ENCODE results near the gene ANKRD65.
A peak's percentile ranks its signal among the peaks of the same experiment; 100 is the strongest.
"Not testable (repeated sequence)": the region's sequence is repeated elsewhere in the genome, so short reads cannot be mapped to it uniquely, and the experiment has no call there.

The ANKRD65 gene

DNA sequence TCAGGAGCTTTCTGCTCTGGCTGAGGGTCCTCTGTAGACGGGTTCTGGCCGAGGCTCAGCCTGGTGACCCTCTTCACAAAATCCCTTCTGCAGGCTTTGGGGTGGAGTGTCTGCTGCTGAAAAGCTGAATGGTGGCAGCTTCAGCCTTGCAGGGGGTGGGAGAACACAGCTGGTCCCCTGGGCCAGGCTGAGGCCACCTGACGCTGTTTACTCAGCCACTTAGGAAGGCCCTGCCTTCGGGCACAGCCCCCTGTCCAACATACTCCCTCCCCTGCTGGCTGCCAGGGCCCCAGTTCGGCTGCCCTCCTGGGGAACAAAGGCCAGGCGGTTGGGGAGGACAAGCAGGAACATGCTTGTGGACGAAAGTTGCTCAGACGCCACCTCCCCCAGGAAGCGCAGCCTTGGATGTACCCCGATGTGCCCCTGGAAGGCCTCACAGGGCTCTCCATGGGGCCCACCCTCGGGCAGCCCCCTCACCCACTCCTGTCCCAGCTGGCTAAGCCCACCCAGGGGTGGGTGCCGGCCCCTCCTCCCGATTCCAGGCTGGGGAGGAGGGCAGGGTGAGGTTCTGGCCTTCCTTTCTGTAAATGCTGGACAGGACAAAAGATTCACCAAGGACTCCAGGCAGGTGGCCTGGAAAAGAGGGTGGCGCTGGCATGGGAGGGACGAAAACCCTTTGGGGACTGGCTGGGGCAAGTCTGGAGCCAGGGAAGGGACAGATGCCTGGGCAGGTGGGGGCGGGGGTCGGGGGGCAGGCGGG is at the start of gene ANKRD65:
Gene ANKRD65, minus strand, starts transcription at position 130 of the 760 bp plus-strand sequence. CDS start 271 bp downstream, outside the sequence.
- DNase-seq, result no peak
- TF ChIP-seq POLR2A (IDR thresholded peaks at IDR 0.05; ENCODE audit: low read length) (no peak), GATA1 (IDR thresholded peaks at IDR 0.05; ENCODE audit: low read depth, low read length) (no peak)

- not testable (repeated sequence) for DNase-seq
These were observed 47.3 kb upstream of the ANKRD65 start for GRCh38 chr1:1468196-1468985.

- no peak for DNase-seq
- TF ChIP-seq GATA1 (IDR thresholded peaks at IDR 0.05; ENCODE audit: low read depth, low read length) (no peak), POLR2A (IDR thresholded peaks at IDR 0.05; ENCODE audit: low read length) (no peak)
These were observed 42.2 kb upstream of the ANKRD65 start for GRCh38 chr1:1463312-1463711.

- no peak for TF ChIP-seq GATA1 (IDR thresholded peaks at IDR 0.05; ENCODE audit: low read depth, low read length)
- no peak for TF ChIP-seq POLR2A (IDR thresholded peaks at IDR 0.05; ENCODE audit: low read length)
- no peak for DNase-seq
These were observed 41.4 kb upstream of the ANKRD65 start for GRCh38 chr1:1462318-1462966.

DNA sequence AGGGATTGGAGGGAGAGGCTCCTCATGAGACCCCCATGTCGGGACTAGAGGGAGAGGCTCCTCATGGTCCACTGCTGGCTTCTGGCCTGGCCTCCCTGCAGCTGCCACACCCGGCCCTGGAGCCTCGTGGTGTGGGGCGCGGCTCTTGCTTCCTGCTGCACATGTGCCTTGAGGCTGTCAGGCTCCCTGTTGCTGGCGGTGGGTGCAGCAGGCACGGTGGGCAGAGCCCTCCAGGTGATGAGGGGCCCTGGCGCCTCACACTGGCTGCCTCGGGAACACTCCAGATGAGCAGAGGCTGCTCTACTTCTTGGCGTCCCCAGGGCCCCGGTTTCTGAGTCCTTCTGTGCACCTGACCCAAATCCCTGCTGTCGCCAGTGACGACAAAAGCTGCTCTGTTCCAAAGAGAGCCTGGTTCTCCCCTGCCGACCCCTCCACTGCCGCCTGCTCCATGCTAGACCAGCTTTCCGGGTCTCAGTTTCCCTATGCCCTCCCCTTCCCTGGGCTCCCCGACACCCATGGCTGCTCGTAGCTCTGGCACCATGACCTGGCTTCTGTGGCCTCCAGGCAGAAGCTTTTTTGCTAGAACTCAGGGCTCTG is 40.7 kb upstream of the ANKRD65 start:
- TF ChIP-seq GATA1 (IDR thresholded peaks at IDR 0.05; ENCODE audit: low read depth, low read length) (no peak), POLR2A (IDR thresholded peaks at IDR 0.05; ENCODE audit: low read length) (no peak)
- peak; percentile 39 to 49 for DNase-seq

GRCh38 chr1:1460540-1461130 is 39.6 kb upstream of the ANKRD65 start:
- no peak for TF ChIP-seq POLR2A (IDR thresholded peaks at IDR 0.05; ENCODE audit: low read length)
- TF ChIP-seq GATA1 (IDR thresholded peaks at IDR 0.05; ENCODE audit: low read depth, low read length), result no peak
- no peak for DNase-seq

- DNase-seq, result not testable (repeated sequence)
These were observed 38.6 kb upstream of the ANKRD65 start for GRCh38 chr1:1459711-1460110.

GRCh38 chr1:1459156-1459555 is 38.1 kb upstream of the ANKRD65 start:
- DNase-seq, result not testable (repeated sequence)

DNA sequence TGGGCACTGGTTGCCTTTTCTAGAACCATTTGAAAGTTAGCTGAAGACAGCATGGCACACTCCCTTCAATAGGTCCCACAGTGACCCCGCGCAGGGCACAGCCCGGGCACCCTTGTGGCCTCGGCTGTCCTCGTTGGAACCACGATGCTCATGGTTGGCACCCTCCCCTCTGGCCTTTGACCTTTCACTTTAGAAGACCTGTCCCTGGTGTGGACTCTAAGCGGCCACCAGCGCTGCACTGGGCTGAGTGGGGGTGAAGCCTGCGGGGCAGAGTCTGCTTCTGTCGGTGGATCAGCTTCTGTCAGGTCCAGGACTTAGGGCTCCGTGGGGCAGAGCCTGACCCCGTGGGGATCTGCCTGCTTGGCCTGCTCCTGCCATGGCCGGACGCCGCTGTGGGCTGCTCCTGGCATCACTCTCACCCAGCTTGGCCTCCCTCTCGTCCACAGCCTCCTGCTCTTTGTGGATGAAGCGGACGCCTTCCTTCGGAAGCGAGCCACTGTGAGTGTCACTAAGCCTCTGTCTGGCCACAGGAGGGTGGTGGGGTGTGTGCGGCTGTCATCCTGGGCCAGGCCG is 35.7 kb upstream of the ANKRD65 start:
- not testable (repeated sequence) for DNase-seq

GRCh38 chr1:1455934-1456333 is 34.9 kb upstream of the ANKRD65 start:
- DNase-seq, result not testable (repeated sequence)

DNA sequence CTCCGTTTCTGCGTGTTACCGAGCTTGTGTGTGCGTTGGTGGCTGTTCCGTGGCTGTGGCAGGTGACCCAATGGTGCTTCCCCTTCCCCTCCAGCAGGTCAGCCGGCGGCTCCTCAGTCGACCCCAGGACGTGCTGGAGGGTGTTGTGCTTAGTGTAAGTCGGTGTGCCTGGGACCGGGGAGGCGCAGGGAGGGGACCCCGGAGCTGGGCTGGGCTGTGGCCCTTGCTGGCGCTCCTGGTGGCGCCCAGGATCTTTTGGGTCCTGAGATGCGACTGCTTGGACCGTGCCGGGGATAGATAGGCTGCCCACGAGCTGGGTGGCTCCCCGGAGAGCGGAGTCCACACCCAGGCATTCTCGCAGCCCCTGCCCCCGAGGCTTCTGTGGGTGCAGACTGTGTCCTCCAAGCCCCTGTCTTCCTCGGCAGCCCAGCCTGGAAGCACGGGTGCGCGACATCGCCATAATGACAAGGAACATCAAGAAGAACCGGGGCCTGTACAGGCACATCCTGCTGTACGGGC is 34.3 kb upstream of the ANKRD65 start:
- DNase-seq, result no peak
- TF ChIP-seq POLR2A (IDR thresholded peaks at IDR 0.05; ENCODE audit: low read length), result no peak
- no peak for TF ChIP-seq GATA1 (IDR thresholded peaks at IDR 0.05; ENCODE audit: low read depth, low read length)

GRCh38 chr1:1454286-1455056 is 33.4 kb upstream of the ANKRD65 start:
- DNase-seq, result not testable (repeated sequence)

DNA sequence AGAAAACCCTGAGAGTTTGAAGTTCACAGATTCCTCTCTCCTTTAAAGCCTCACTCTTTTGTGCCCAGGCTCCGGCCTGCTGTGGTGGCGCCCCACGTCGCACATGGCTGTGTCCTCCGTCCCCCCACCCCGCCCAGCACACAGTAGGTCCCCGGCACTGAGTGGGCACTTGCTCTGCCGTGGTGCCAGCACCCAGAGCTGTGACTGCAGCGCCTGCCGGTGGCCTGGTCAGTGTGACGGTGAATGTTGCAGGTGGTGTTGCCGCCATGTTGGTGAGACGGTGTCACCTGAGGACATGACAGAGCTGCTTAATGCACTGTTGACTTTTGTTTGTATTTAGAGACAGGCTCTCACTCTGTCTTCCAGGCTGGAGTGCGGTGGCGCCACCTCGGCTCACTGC is 31.8 kb upstream of the ANKRD65 start:
- no peak for TF ChIP-seq GATA1 (IDR thresholded peaks at IDR 0.05; ENCODE audit: low read depth, low read length)
- TF ChIP-seq POLR2A (IDR thresholded peaks at IDR 0.05; ENCODE audit: low read length), result no peak
- DNase-seq, result no peak

DNA sequence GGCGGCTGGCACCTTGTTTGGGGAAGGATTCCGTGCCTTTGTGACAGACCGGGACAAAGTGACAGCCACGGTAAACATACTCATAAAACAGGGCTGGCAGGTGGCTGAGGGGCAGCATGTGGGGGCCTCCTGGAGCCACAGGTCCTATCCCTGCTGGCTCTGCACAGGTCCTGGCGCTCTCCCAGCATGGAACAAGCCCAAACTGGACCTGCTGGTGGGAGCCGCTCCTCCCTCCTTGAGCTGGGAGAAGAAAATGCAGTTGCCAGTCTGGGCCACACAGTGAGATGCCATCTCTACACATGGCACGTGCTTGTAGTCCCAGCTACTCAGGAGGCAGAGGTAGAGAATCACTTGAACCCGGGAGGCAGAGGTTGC is 31.3 kb upstream of the ANKRD65 start:
- not testable (repeated sequence) for DNase-seq

All from erythroblast (primary cell).